ENCODE measurements around the gene CSNK2A1. TPM values are rescaled to one million over a fixed set of nuclear protein-coding genes. Genes with fewer than 3 reads are reported as not detected.

The CSNK2A1 gene
- total RNA-seq, 6 experiments from 2014 or later: 124 to 150 (median 135) TPM

GRCh38 chr20:432677-433299 is 110.8 kb downstream of the CSNK2A1 start:
- peaks cover 19% of the 10 kb centered on the region for H3K36me3 Mint-ChIP-seq (ENCODE audit: low read depth)
- peak overlapping the region; percentile 66 for H3K27ac Mint-ChIP-seq
- peaks cover 12% of the 10 kb centered on the region for H3K4me1 Mint-ChIP-seq (ENCODE audit: low read depth)
- no peak for TF ChIP-seq CTCF (IDR thresholded peaks at IDR 0.05)
- H3K27me3 Mint-ChIP-seq (ENCODE audit: insufficient read depth): peaks cover 3% of the 10 kb centered on the region
- DNase-seq: no peak
- no peak overlapping the region for H3K4me3 Mint-ChIP-seq
- no peaks in the 10 kb centered on the region for H3K9me3 Mint-ChIP-seq

- H3K4me1 Mint-ChIP-seq (ENCODE audit: low read depth): peaks cover 12% of the 10 kb centered on the region
- no peaks in the 10 kb centered on the region for H3K9me3 Mint-ChIP-seq
- no peak for TF ChIP-seq CTCF (IDR thresholded peaks at IDR 0.05)
- no peak overlapping the region for H3K27ac Mint-ChIP-seq
- H3K36me3 Mint-ChIP-seq (ENCODE audit: low read depth): peaks cover 16% of the 10 kb centered on the region
- no peak overlapping the region for H3K4me3 Mint-ChIP-seq
- DNase-seq: no peak
- H3K27me3 Mint-ChIP-seq (ENCODE audit: insufficient read depth): peaks cover 3% of the 10 kb centered on the region
Observed at GRCh38 chr20:432208-432607, 111.4 kb downstream of the CSNK2A1 start.

GRCh38 chr20:431012-431904 is 112.3 kb downstream of the CSNK2A1 start:
- peak; percentile 61 for DNase-seq

GRCh38 chr20:430091-430999 is 113.2 kb downstream of the CSNK2A1 start:
- Mint-ChIP-seq H3K36me3 (ENCODE audit: low read depth) (peaks cover 14% of the 10 kb centered on the region), H3K27me3 (ENCODE audit: insufficient read depth) (peaks cover 3% of the 10 kb centered on the region), H3K9me3 (no peaks in the 10 kb centered on the region), H3K4me3 (no peak overlapping the region), H3K27ac (no peak overlapping the region; the same call in 1 of the 2 replicates), H3K4me1 (ENCODE audit: low read depth) (peaks cover 12% of the 10 kb centered on the region)
- no peak for TF ChIP-seq CTCF (IDR thresholded peaks at IDR 0.05)
- DNase-seq: no peak

More at GRCh38 chr20:431012-431904, 112.3 kb downstream of the CSNK2A1 start:
- no peak overlapping the region for H3K4me3 Mint-ChIP-seq
- H3K4me1 Mint-ChIP-seq (ENCODE audit: low read depth): peaks cover 12% of the 10 kb centered on the region
- TF ChIP-seq CTCF (IDR thresholded peaks at IDR 0.05): peak; percentile 76
- no peaks in the 10 kb centered on the region for H3K9me3 Mint-ChIP-seq
- H3K27me3 Mint-ChIP-seq (ENCODE audit: insufficient read depth): peaks cover 3% of the 10 kb centered on the region
- peaks cover 14% of the 10 kb centered on the region for H3K36me3 Mint-ChIP-seq (ENCODE audit: low read depth)
- peak overlapping the region; percentile 42 for H3K27ac Mint-ChIP-seq

GRCh38 chr20:428658-429200 is 114.9 kb downstream of the CSNK2A1 start:
- Mint-ChIP-seq H3K27ac (no peak overlapping the region), H3K9me3 (no peaks in the 10 kb centered on the region), H3K4me1 (ENCODE audit: low read depth) (peaks cover 4% of the 10 kb centered on the region), H3K27me3 (ENCODE audit: insufficient read depth) (peaks cover 3% of the 10 kb centered on the region), H3K36me3 (ENCODE audit: low read depth) (peaks cover 22% of the 10 kb centered on the region), H3K4me3 (no peak overlapping the region)
- DNase-seq: no peak
- TF ChIP-seq CTCF (IDR thresholded peaks at IDR 0.05): 0 out of 2 replicates have a peak, but pooled peaks have one; percentile 14

All from HFFc6 (cell line).